Gastroesophageal sphincter (tissue), 4 donors: Measurements from ENCODE around the gene DACT2. TPM values are rescaled to one million over a fixed set of nuclear protein-coding genes. Genes with fewer than 3 reads are reported as not detected.
"Not testable (repeated sequence)": the region's sequence is repeated elsewhere in the genome, so short reads cannot be mapped to it uniquely, and the experiment has no call there.

Experiments used
- ATAC-seq: fragments of 150-250 bp; one replicate; pipeline ENCODE4 v1.9.1; 2016; ENCODE audit warnings: mild to moderate bottlenecking, moderate library complexity
- H3K27ac ChIP-seq, 4 donors: fragments of 200-600 bp; sonication (generic) in 3 of 4; 1 replicate in 3 of 4; 2 replicates in 1 of 4; pipeline ENCODE4 v1.5.1; 2016 to 2019
- H3K27me3 ChIP-seq: fragments of 200-600 bp; sonication (generic); one replicate; pipeline ENCODE4 v1.5.1; 2019
- H3K36me3 ChIP-seq, 2 donors: fragments of 200-600 bp; sonication (generic); one replicate each; pipeline ENCODE4 v1.5.1; 2019; ENCODE audit warnings: control low read depth in 1 of 2
- H3K4me1 ChIP-seq, 3 donors: fragments of 200-600 bp; sonication (generic); 1 replicate in 2 of 3; 2 replicates in 1 of 3; pipeline ENCODE4 v1.5.1; 2016 to 2019; ENCODE audit warnings: control low read depth in 2 of 3
- H3K4me3 ChIP-seq, 2 donors: fragments of 200-600 bp; sonication (generic); one replicate each; pipeline ENCODE4 v1.5.1; 2019; ENCODE audit warnings: mild to moderate bottlenecking in 1 of 2, moderate library complexity in 1 of 2
- H3K9me3 ChIP-seq, 3 donors: fragments of 200-600 bp; sonication (generic); one replicate each; pipeline ENCODE4 v1.5.1; 2017 to 2019; ENCODE audit warnings: control low read depth in 2 of 3
- CTCF ChIP-seq, 4 experiments: fragments of 200-600 bp in 2 of 4; fragments of 450-650 bp in 2 of 4; sonication (generic) in 1 of 4; IDR thresholded peaks; one replicate each; pipeline ENCODE4 v1.5.1; 2017 to 2019; ENCODE audit warnings: antibody characterized with exemption in 4 of 4, mild to moderate bottlenecking in 2 of 4, moderate library complexity in 2 of 4
- EP300 ChIP-seq: sonication (generic); formaldehyde crosslinking; IDR thresholded peaks from one replicate; pipeline ENCODE4 v1.6.1; 2017; ENCODE audit warnings: antibody characterized with exemption, mild to moderate bottlenecking
- POLR2A ChIP-seq, 2 donors: fragments of 450-650 bp; IDR thresholded peaks; one replicate each; pipeline ENCODE4 v1.6.1; 2017; ENCODE audit warnings: antibody characterized with exemption in 2 of 2, mild to moderate bottlenecking in 2 of 2, moderate library complexity in 1 of 2
- POLR2AphosphoS5 ChIP-seq: sonication (generic); formaldehyde crosslinking; IDR thresholded peaks from one replicate; pipeline ENCODE4 v1.6.1; 2017; ENCODE audit warnings: antibody characterized with exemption
- WGBS, 2 donors: methylation state at CpG; one replicate each; pipeline ENCODE4 v1.1.5; 2018; ENCODE audit warnings: low coverage in 1 of 2; 5-methylcytosine and 5-hydroxymethylcytosine counted together
- total RNA-seq, 4 donors: library from RNA; depleted of rRNA; stranded (reverse); fragments of >200 nt; gene quantifications; one replicate each; pipeline ENCODE4 v1.1.0, GENCODE V29; 2016

DACT2 gene
- total RNA-seq, 4 donors from 2014 or later: 0.54 to 4.3 (median 1.5) TPM

GRCh38 chr6:168270274-168271172, 49.1 kb downstream of the DACT2 start:
- Histone ChIP-seq H3K36me3 (no peaks in the 10 kb centered on the region), H3K27me3 (peaks cover 53% of the 10 kb centered on the region), H3K27ac (no peak overlapping the region), H3K9me3 (no peaks in the 10 kb centered on the region), H3K4me3 (no peak overlapping the region), H3K4me1 (no peaks in the 10 kb centered on the region)
- WGBS, 2 donors: 85 to 89% methylated on average over 4 to 6 of the region's 19 CpGs
- TF ChIP-seq POLR2AphosphoS5 (no peak), POLR2A (IDR thresholded peaks at IDR 0.05) (no peak), CTCF (IDR thresholded peaks at IDR 0.05) (no peak), EP300 (no peak)
- no peak for ATAC-seq

GRCh38 chr6:168269455-168270243, 49.9 kb downstream of the DACT2 start:
- Histone ChIP-seq H3K4me3 (no peak overlapping the region), H3K4me1 (no peaks in the 10 kb centered on the region), H3K27ac (no peak overlapping the region), H3K9me3 (no peaks in the 10 kb centered on the region), H3K27me3 (peaks cover 46% of the 10 kb centered on the region), H3K36me3 (no peaks in the 10 kb centered on the region)
- WGBS, 2 donors: 85 to 93% methylated on average over 7 to 14 of the region's 16 CpGs
- ATAC-seq: no peak
- no peak for TF ChIP-seq POLR2AphosphoS5
- no peak for TF ChIP-seq CTCF (IDR thresholded peaks at IDR 0.05)
- no peak for TF ChIP-seq EP300
- no peak for TF ChIP-seq POLR2A (IDR thresholded peaks at IDR 0.05)

- H3K9me3 ChIP-seq: no peaks in the 10 kb centered on the region
- TF ChIP-seq POLR2AphosphoS5 (no peak), CTCF (IDR thresholded peaks at IDR 0.05) (no peak), POLR2A (IDR thresholded peaks at IDR 0.05) (no peak), EP300 (no peak)
- no peak overlapping the region for H3K4me3 ChIP-seq
- H3K36me3 ChIP-seq: no peaks in the 10 kb centered on the region
- WGBS, 2 donors: 33% methylated on average over 1 of the region's 1 CpG; no CpG with 5 or more reads in 1 of the 2 donors
- no peak overlapping the region for H3K27ac ChIP-seq
- peaks cover 37% of the 10 kb centered on the region for H3K27me3 ChIP-seq
- no peak for ATAC-seq
- no peaks in the 10 kb centered on the region for H3K4me1 ChIP-seq
Observed at GRCh38 chr6:168268755-168269154, 50.8 kb downstream of the DACT2 start.

GRCh38 chr6:168267779-168268178, 51.8 kb downstream of the DACT2 start:
- not testable (repeated sequence) for H3K36me3 ChIP-seq, H3K27ac ChIP-seq, H3K9me3 ChIP-seq, H3K4me3 ChIP-seq, H3K4me1 ChIP-seq, ATAC-seq
- WGBS, 2 donors: 73 to 90% methylated on average over 3 of the region's 3 CpGs
- H3K27me3 ChIP-seq: peaks cover 30% of the 10 kb centered on the region
